IMR-90 (cell line): ENCODE data around the gene STK33. TPM values are rescaled to one million over a fixed set of nuclear protein-coding genes. Genes with fewer than 3 reads are reported as not detected.

Experiments used
- ATAC-seq: fragments of 200-7000 bp; cut with Tn5 transposase; 2 replicates; pipeline ENCODE4 v1.9.1; 2020; ENCODE audit warnings: low read depth, mild to moderate bottlenecking, moderate library complexity
- BruUV-seq: library from RNA; stranded (reverse); fragments of 400-500 nt; replicated peaks from 2 replicates; lab custom pipeline; 2021; lab: Mats Ljungman, UMichigan
- CTCF ChIA-PET: fragments of 300-600 bp; formaldehyde crosslinking; extraction: SDS; loops from one replicate; lab custom pipeline; 2021; ENCODE audit warnings: antibody characterized with exemption; lab: Yijun Ruan, JAX
- POLR2A ChIA-PET: fragments of 300-600 bp; sonication (Branson Sonifier 250); formaldehyde crosslinking; loops from one replicate; lab custom pipeline; 2022; ENCODE audit warnings: antibody characterized with exemption; ENCODE audit not compliant: unreplicated experiment; lab: Charles Lee
- DNase-seq: peaks from one replicate; pipeline ENCODE4 v3.0.0; 2013
- H2AFZ ChIP-seq: replicated peaks from 2 replicates; pipeline ENCODE3; 2013; ENCODE audit warnings: low read length, mild to moderate bottlenecking; ENCODE audit not compliant: poor library complexity
- H2AK5ac ChIP-seq: 2 replicates; pipeline ENCODE4 v1.6.1; 2013; ENCODE audit warnings: low read depth, low read length, inconsistent platforms
- H2AK9ac ChIP-seq: replicated peaks from 2 replicates; pipeline ENCODE3; 2013; ENCODE audit warnings: mild to moderate bottlenecking, low read depth, low read length, moderate library complexity; ENCODE audit not compliant: poor library complexity
- H2BK120ac ChIP-seq: 2 replicates; pipeline ENCODE4 v1.6.1; 2013; ENCODE audit warnings: low read depth, low read length, inconsistent platforms
- H2BK15ac ChIP-seq: 3 replicates; pipeline ENCODE4 v1.6.1; 2013; ENCODE audit warnings: low read depth, low read length, inconsistent platforms
- H2BK20ac ChIP-seq: 2 replicates; pipeline ENCODE4 v1.6.1; 2013; ENCODE audit warnings: low read depth, mild to moderate bottlenecking, inconsistent platforms, low read length, moderate library complexity
- H2BK5ac ChIP-seq: 2 replicates; pipeline ENCODE4 v1.6.1; 2013; ENCODE audit warnings: mild to moderate bottlenecking, low read depth, low read length, inconsistent platforms; ENCODE audit not compliant: poor library complexity, severe bottlenecking
- H3K14ac ChIP-seq: replicated peaks from 2 replicates; pipeline ENCODE4 v1.6.1; 2013; ENCODE audit warnings: low read depth, low read length, inconsistent platforms
- H3K18ac ChIP-seq: 2 replicates; pipeline ENCODE4 v1.6.1; 2013; ENCODE audit warnings: low read depth, low read length, control low read depth
- H3K23ac ChIP-seq: 2 replicates; pipeline ENCODE4 v1.6.1; 2013; ENCODE audit warnings: low read depth, low read length, inconsistent platforms
- H3K27ac ChIP-seq: 2 replicates; pipeline ENCODE4 v1.5.1; 2013; ENCODE audit warnings: mild to moderate bottlenecking, control low read depth, low read length; ENCODE audit not compliant: insufficient read depth
- H3K27me3 ChIP-seq: 2 replicates; pipeline ENCODE4 v1.6.1; 2013; ENCODE audit warnings: low read length; ENCODE audit not compliant: control insufficient read depth, insufficient read depth
- H3K36me3 ChIP-seq: 2 replicates; pipeline ENCODE4 v1.6.1; 2013; ENCODE audit warnings: low read length, mixed read lengths; ENCODE audit not compliant: control insufficient read depth, insufficient read depth
- H3K4ac ChIP-seq: 2 replicates; pipeline ENCODE4 v1.6.1; 2013; ENCODE audit warnings: low read depth, low read length, inconsistent platforms
- H3K4me1 ChIP-seq: 2 replicates; pipeline ENCODE4 v1.6.1; 2013; ENCODE audit warnings: low read length, mixed read lengths; ENCODE audit not compliant: control insufficient read depth, insufficient read depth
- H3K4me2 ChIP-seq: 2 replicates; pipeline ENCODE4 v1.6.1; 2013; ENCODE audit warnings: low read depth, mild to moderate bottlenecking, control low read depth, low read length, moderate library complexity
- H3K4me3 ChIP-seq: 2 replicates; pipeline ENCODE4 v1.5.1; 2013; ENCODE audit warnings: low read depth, mild to moderate bottlenecking, control low read depth, low read length, moderate library complexity; ENCODE audit not compliant: insufficient read depth
- H3K56ac ChIP-seq: 2 replicates; pipeline ENCODE4 v1.6.1; 2013; ENCODE audit warnings: low read length, inconsistent platforms; ENCODE audit not compliant: insufficient read depth; ENCODE audit errors: extremely low read depth
- H3K79me1 ChIP-seq, 2 experiments: 2 replicates each; pipeline ENCODE4 v1.6.1; 2013; ENCODE audit warnings: low read length in 2 of 2, inconsistent platforms in 1 of 2, low read depth in 1 of 2
- H3K9ac ChIP-seq: 2 replicates; pipeline ENCODE4 v1.6.1; 2013; ENCODE audit warnings: low read depth, low read length, control low read depth
- H3K9me1 ChIP-seq: 2 replicates; pipeline ENCODE4 v1.6.1; 2013; ENCODE audit warnings: low read length, inconsistent platforms; ENCODE audit not compliant: insufficient read depth
- H3K9me3 ChIP-seq: 2 replicates; pipeline ENCODE4 v1.6.1; 2013; ENCODE audit warnings: low read length; ENCODE audit not compliant: control insufficient read depth, insufficient read depth
- H4K20me1 ChIP-seq: 2 replicates; pipeline ENCODE4 v1.6.1; 2013; ENCODE audit warnings: low read length, inconsistent platforms; ENCODE audit not compliant: insufficient read depth
- H4K5ac ChIP-seq: 2 replicates; pipeline ENCODE4 v1.6.1; 2013; ENCODE audit warnings: mild to moderate bottlenecking, low read depth, low read length, control low read depth
- H4K8ac ChIP-seq, 2 experiments: 2 replicates each; pipeline ENCODE4 v1.6.1; 2013; ENCODE audit warnings: low read depth in 2 of 2, low read length in 2 of 2, control low read depth in 1 of 2, inconsistent platforms in 1 of 2
- H4K91ac ChIP-seq: 2 replicates; pipeline ENCODE4 v1.6.1; 2013; ENCODE audit warnings: low read depth, low read length, inconsistent platforms; ENCODE audit not compliant: insufficient read depth
- FOS ChIP-seq: fragments of 150-350 bp; IDR thresholded peaks from 2 replicates; pipeline ENCODE4 v1.6.1; 2016; ENCODE audit warnings: low read depth, low read length
- MAFK ChIP-seq: IDR thresholded peaks from 2 replicates; pipeline ENCODE4 v1.6.1; 2012; ENCODE audit warnings: low read depth, low read length, improper control_type of control experiment
- MXI1 ChIP-seq: IDR thresholded peaks from 2 replicates; pipeline ENCODE4 v1.6.1; 2012; ENCODE audit warnings: low read depth, mild to moderate bottlenecking, low read length, moderate library complexity, borderline replicate concordance
- WGBS, 2 experiments: methylation state at CpG; one replicate each; pipeline versions ENCODE4 v1.1.5 to v1.1.7; 2013; ENCODE audit warnings: missing lambda C conversion rate in 2 of 2; ENCODE audit not compliant: insufficient read length in 1 of 2; ENCODE audit errors: extremely low coverage in 2 of 2; 5-methylcytosine and 5-hydroxymethylcytosine counted together
- dilution Hi-C: fragments of 300-500 bp; cut with HindIII; formaldehyde crosslinking; loops from one replicate; pipeline ENCODE4 v1.14.3; 2018; ENCODE audit warnings: low sequenced_read_pairs; ENCODE audit not compliant: unreplicated experiment
- in situ Hi-C: fragments of 300-500 bp; cut with MboI; formaldehyde crosslinking; loops from 3 replicates; pipeline ENCODE4 v1.14.3; 2019; ENCODE audit warnings: low sequenced_read_pairs, inconsistent platforms, mixed read lengths
- intact Hi-C: fragments of 100-400 bp; cut with micrococcal nuclease; formaldehyde crosslinking; loops from 2 replicates; pipeline ENCODE4 v1.10.0; 2022
- polyA plus RNA-seq, 3 experiments: library from polyadenylated mRNA; depleted of rRNA; stranded (reverse); fragments of >200 nt; gene quantifications; 2 replicates each; pipeline ENCODE4 v1.2.3, GENCODE V29; 2012; ENCODE audit warnings: low replicate concordance in 1 of 3
- total RNA-seq: library from RNA; depleted of rRNA; stranded (reverse); fragments of >200 nt; gene quantifications from 2 replicates; pipeline ENCODE4 v1.2.3, GENCODE V29; 2012

The STK33 gene
- total and polyA plus RNA-seq, 2 of the 4 experiments (the other 2 are of a cell fraction) = 2.3 to 2.6 TPM

DNA sequence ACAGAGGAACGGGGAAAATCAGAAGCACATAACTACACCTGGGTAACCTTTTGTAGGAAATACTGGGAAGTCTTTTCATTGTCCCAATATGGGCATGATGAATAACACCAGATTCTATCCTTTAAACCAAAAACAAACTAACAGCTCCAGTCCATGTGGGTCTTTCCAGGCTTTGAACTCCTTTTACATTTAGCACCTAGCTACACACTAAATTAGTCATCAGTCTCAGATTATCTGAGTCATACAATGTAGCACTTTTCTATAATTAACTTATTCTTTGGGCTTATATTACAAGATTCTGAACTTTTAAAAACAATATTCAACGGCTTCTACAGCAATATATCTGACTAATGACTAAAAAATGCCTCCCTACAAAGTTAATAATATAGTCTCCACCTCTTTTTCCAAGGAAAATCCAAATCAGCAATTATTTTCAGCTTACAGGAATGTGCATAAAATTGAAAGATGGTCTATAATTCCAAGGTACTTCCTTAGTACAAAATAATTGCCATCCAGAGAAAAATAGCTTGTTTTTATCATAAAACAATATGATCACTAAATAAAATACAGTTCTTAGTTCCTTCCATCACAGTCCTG, 26.3 kb downstream of the STK33 start:
- no peak overlapping the region for H4K8ac ChIP-seq
- peaks cover 5% of the 10 kb centered on the region for H3K27me3 ChIP-seq
- ChIA-PET POLR2A (no interaction called here), CTCF (interaction anchor here (0.9 to 1.0 kb wide), 3 partner anchors 29 to 348 kb away, joined by 3 read pairs; no protein-coding TSS in a partner anchor)
- H3K9me3 ChIP-seq = no peaks in the 10 kb centered on the region
- peak; percentile 41; the same call in 1 of the 2 replicates for TF ChIP-seq FOS
- peak; percentile 38; the same call in 1 of the 2 replicates for TF ChIP-seq MAFK
- no peak for TF ChIP-seq MXI1
- no TSS peak for BruUV-seq
- in situ Hi-C loops = loop anchor here (5.0 to 10.0 kb wide), 2 partner anchors 233 to 340 kb away; no protein-coding TSS in a partner anchor
- H3K56ac ChIP-seq = no peak overlapping the region
- H3K4ac ChIP-seq = no peak overlapping the region
- peak overlapping the region; percentile 17; the same call in 1 of the 2 replicates for H3K4me2 ChIP-seq
- H3K27ac ChIP-seq = no peak overlapping the region
- no peaks in the 10 kb centered on the region for H3K9me1 ChIP-seq
- H4K91ac ChIP-seq = no peak overlapping the region
- no peaks in the 10 kb centered on the region for H4K20me1 ChIP-seq
- no peak overlapping the region for H2AFZ ChIP-seq
- 0% methylated on average over 1 of the region's 2 CpGs; no CpG with 5 or more reads in 1 of the 2 experiments for WGBS, 2 experiments
- no peaks in the 10 kb centered on the region for H3K36me3 ChIP-seq
- H3K9ac ChIP-seq = no peak overlapping the region
- H2BK5ac ChIP-seq = no peak overlapping the region
- H3K4me3 ChIP-seq = no peak overlapping the region
- H3K79me1 ChIP-seq = no peaks in the 10 kb centered on the region
- H3K18ac ChIP-seq = no peak overlapping the region
- no peak overlapping the region for H2BK20ac ChIP-seq
- no peak overlapping the region for H2BK120ac ChIP-seq
- H3K14ac ChIP-seq = no peak overlapping the region
- dilution Hi-C loops = no loop called here
- no peak overlapping the region for H2BK15ac ChIP-seq
- peak; percentile 20 for DNase-seq
- ATAC-seq = peak; percentile 45; the same call in 1 of the 2 replicates
- H2AK5ac ChIP-seq = no peak overlapping the region
- no peaks in the 10 kb centered on the region for H3K4me1 ChIP-seq
- intact Hi-C loops = loop anchor here (2.0 kb wide), 2 partner anchors 229 to 239 kb away; no protein-coding TSS in a partner anchor
- no peak overlapping the region for H3K23ac ChIP-seq
- H4K5ac ChIP-seq = no peak overlapping the region
- no peak overlapping the region for H2AK9ac ChIP-seq
